ENCODE measurements around the gene CYP24A1.

The CYP24A1 gene

DNA sequence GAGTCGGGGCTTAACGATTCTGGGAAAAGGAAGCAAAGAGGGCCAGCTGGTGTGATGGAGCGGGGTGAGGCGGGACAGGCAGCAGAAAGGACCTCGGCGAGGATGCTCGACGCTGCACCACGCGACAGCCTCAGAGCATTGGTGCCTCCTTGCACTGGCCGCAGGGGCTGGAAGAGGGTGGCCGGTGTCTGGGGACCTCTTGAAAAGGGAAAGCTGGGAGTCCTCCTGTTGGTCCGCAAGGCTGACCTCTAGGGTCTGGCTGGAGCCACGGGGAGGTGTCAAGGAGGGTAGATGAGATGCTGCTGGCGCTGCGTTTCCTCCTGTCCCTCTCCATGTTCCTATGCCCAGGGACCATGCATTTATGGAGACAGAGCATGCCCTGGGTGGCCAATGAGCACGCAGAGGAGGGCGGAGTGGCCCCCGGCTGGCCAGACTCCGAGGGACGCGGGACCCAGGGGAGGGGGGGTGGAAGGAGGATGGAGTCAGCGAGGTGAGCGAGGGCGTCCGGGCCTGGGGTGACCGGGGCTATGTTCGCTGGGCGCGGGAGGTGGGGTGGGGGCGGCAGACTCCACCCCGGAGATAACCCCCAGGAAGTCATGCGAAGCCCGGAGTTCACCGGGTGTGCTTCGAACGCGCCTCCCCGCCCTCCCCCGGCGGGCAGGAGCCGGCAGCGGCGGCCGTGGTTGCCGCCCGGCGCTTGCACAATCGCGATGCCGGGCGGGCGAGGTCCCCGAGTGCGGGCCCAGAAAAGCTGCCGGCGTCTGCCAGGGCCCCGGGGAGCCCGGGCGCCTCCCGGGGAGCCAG is at the start of gene CYP24A1:
Gene CYP24A1 (minus strand): TSS at position 334 of the 804 bp plus-strand sequence. CDS start 407 bp downstream, outside the sequence.
- peaks cover 17 to 26% (median 23%) of the 10 kb centered on the region in 11 experiments for H3K9me3 ChIP-seq (replicated peaks in 1 of 11)
- no peak within 1 kb of the TSS for H3K27ac ChIP-seq
- no peak within 1 kb of the TSS for H3K9ac ChIP-seq
- H3K4me2 ChIP-seq: peak within 1 kb of the TSS; percentile 17 to 82 (median 49); a peak in 20 of 22 replicates
- peaks cover 48 to 60% (median 54%) of the 10 kb centered on the region in 11 experiments for H3K27me3 ChIP-seq
- peaks cover 0 to 4% (median 0%) of the 10 kb centered on the region in 11 experiments; a peak in 1 of 22 replicates for H4K20me1 ChIP-seq
- H3K4me3 ChIP-seq: peak within 1 kb of the TSS in 9 of 10 experiments; percentile 12 to 46 (median 31); a peak in 10 of 20 replicates
- no peaks in the 10 kb centered on the region for H3K36me3 ChIP-seq
- peaks cover 7 to 20% (median 17%) of the 10 kb centered on the region in 10 experiments; a peak in 16 of 20 replicates for H3K4me1 ChIP-seq
- TF ChIP-seq Cebpa-rat (IDR thresholded peaks at IDR 0.05): peak in 4 of 11 experiments; percentile 15 to 57 (median 41); a peak in 3 of 22 replicates

DNA sequence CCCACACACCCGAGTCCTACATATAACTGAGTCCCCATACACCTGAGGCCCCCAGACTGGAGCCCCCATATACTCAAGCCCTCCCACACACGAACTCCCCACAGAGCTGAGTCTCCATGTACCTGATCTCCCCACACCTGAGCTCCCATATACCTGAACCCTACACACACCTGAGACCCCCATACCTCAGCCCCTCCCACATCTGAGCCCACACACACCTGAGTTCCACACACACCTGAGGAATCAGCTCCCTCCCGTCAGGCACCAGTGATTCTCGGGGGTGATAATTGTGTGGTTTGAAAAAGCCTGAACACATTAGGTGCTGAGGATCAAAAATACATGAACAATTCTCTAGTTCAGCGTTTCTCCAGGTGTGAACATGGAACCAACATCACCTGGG is 49.5 kb upstream of the CYP24A1 start:
- Histone ChIP-seq H4K20me1 (0 out of 22 replicates have a peak, but pooled peaks cover 0 to 5% (median 0%) of the 10 kb centered on the region in 11 experiments), H3K4me2 (0 out of 22 replicates have a peak overlapping the region, but pooled peaks of 1 of the 11 experiments have one; percentile 84), H3K4me1 (peaks cover 5 to 59% (median 22%) of the 10 kb centered on the region in 10 experiments; a peak in 18 of 20 replicates)

DNA sequence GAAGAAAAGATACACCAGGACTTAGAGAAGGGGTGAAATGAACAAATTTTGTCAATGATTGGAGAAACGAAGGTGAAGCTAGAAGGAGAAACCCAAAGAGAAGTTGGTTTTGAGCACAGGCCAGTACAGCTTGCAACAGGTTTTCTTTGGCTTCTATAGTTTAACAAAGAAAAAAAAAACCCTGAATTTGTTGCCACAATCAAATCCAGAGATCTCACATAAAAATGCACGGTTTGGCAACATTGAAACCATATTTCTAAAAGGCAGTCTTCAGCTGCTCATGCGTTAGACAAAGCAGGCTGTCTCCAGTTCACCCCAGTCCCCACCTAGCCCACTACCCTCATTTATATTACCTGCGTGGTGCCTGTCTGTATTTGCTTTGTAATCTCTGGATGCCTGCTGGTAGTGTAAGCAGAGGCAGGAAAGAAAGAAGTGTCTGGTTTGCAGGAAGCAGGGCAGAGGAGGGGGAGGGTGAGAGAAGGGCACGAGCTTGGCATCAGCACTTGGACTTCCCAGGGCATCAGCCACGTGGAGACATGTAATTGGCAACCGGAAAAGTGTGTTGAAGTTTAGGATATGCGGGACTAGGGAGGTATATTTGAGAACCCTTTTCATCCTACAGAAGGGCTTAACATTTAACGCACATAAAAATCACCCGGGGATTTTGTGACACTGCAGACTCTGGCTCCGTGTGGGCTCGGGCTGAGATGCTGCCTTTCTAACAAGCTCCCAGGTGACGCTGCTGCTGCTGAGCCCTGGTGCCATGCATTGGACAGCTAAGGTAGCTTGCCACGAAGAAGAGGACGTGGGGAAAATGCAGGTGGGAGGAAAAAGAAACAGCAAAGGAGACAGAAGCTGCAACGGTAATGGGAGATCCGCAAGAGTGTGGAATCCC is 48.5 kb upstream of the CYP24A1 start:
- Histone ChIP-seq H3K9me3 (replicated peaks in 1 of 11) (peaks cover 0 to 3% (median 0%) of the 10 kb centered on the region in 11 experiments; a peak in 6 of 22 replicates), H4K20me1 (peaks cover 0 to 6% (median 0%) of the 10 kb centered on the region in 11 experiments; a peak in 1 of 22 replicates), H3K4me3 (no peak overlapping the region), H3K27me3 (no peaks in the 10 kb centered on the region), H3K9ac (peak overlapping the region in 3 of 11 experiments; percentile 34 to 61 (median 59); a peak in 4 of 22 replicates), H3K4me1 (peaks cover 6 to 55% (median 25%) of the 10 kb centered on the region in 10 experiments; a peak in 18 of 20 replicates), H3K27ac (peak overlapping the region in 5 of 11 experiments; percentile 16 to 81 (median 63); a peak in 7 of 22 replicates), H3K36me3 (peaks cover 6 to 46% (median 23%) of the 10 kb centered on the region in 11 experiments), H3K4me2 (peak overlapping the region in 4 of 11 experiments; percentile 67 to 93 (median 76); a peak in 8 of 22 replicates)
- no peak for TF ChIP-seq Cebpa-rat (IDR thresholded peaks at IDR 0.05)

More for the DNA sequence above, 49.5 kb upstream of the CYP24A1 start:
- Histone ChIP-seq H3K27me3 (no peaks in the 10 kb centered on the region), H3K27ac (no peak overlapping the region), H3K4me3 (no peak overlapping the region), H3K9ac (no peak overlapping the region), H3K9me3 (replicated peaks in 1 of 11) (peaks cover 0 to 14% (median 8%) of the 10 kb centered on the region in 11 experiments; a peak in 10 of 22 replicates), H3K36me3 (peaks cover 0 to 38% (median 16%) of the 10 kb centered on the region in 11 experiments; a peak in 15 of 22 replicates)
- no peak for TF ChIP-seq Cebpa-rat (IDR thresholded peaks at IDR 0.05)

DNA sequence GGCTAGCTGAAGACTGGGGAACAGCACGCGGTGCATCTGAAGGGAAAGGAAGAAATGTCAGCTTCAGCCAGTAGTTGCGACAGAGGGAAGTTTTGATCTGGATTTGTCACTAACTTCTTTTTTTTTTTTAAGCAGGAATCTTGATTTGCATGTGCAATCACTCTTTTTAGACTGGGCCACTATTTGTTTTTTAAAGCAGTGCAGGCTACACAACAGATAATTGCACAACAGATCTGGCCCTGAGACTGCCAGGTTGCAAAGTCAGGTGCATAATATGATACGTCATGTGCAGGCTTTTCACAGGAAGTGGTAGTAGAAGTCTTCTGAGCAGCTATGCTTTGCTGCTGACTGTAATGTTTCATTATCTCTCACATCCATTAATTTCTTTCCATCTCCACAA is 47.6 kb upstream of the CYP24A1 start:
- Histone ChIP-seq H3K27me3 (no peaks in the 10 kb centered on the region), H3K9me3 (replicated peaks in 1 of 11) (no peaks in the 10 kb centered on the region), H3K4me3 (no peak overlapping the region), H3K4me1 (peaks cover 6 to 49% (median 25%) of the 10 kb centered on the region in 10 experiments; a peak in 18 of 20 replicates), H3K4me2 (peak overlapping the region in 8 of 11 experiments; percentile 15 to 93 (median 53); a peak in 12 of 22 replicates), H3K27ac (peak overlapping the region in 5 of 11 experiments; percentile 16 to 81 (median 63); a peak in 8 of 22 replicates), H4K20me1 (peaks cover 0 to 9% (median 0%) of the 10 kb centered on the region in 11 experiments; a peak in 1 of 22 replicates), H3K9ac (peak overlapping the region in 3 of 11 experiments; percentile 34 to 75 (median 67); a peak in 4 of 22 replicates), H3K36me3 (peaks cover 15 to 55% (median 32%) of the 10 kb centered on the region in 11 experiments)
- peak in 4 of 11 experiments; percentile 12 to 82 (median 46); a peak in 8 of 22 replicates for TF ChIP-seq Cebpa-rat (IDR thresholded peaks at IDR 0.05)

DNA sequence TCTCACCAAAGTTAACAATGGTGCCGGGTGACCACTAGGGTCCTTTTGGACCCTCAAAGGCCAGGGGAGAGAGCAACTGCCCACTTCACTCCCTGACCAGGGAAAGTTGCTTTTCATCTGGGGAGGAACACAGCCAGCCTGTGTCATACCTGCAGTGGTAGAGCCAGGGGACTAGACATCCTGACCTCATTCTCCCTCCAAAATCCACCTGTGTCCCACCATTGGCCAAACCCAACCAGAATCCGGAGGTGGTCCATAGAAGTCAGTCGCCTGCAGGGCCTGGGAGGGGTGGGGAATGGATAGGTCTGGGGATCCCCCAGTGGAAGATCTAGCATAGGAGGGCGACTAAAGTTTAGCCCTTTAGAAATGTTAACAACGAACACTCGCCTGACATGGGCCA is 46.9 kb upstream of the CYP24A1 start:
- peaks cover 21 to 61% (median 38%) of the 10 kb centered on the region in 11 experiments for H3K36me3 ChIP-seq
- H3K27me3 ChIP-seq: no peaks in the 10 kb centered on the region
- no peaks in the 10 kb centered on the region for H3K9me3 ChIP-seq (replicated peaks in 1 of 11)
- TF ChIP-seq Cebpa-rat (IDR thresholded peaks at IDR 0.05): no peak
- peaks cover 0 to 13% (median 0%) of the 10 kb centered on the region in 11 experiments; a peak in 4 of 22 replicates for H4K20me1 ChIP-seq
- peaks cover 6 to 49% (median 25%) of the 10 kb centered on the region in 10 experiments; a peak in 18 of 20 replicates for H3K4me1 ChIP-seq
- H3K27ac ChIP-seq: peak overlapping the region in 5 of 11 experiments; percentile 27 to 81 (median 63); a peak in 11 of 22 replicates
- H3K4me3 ChIP-seq: no peak overlapping the region
- peak overlapping the region in 6 of 11 experiments; percentile 23 to 93 (median 67); a peak in 9 of 22 replicates for H3K4me2 ChIP-seq
- H3K9ac ChIP-seq: peak overlapping the region in 3 of 11 experiments; percentile 3 to 75 (median 67); a peak in 5 of 22 replicates

DNA sequence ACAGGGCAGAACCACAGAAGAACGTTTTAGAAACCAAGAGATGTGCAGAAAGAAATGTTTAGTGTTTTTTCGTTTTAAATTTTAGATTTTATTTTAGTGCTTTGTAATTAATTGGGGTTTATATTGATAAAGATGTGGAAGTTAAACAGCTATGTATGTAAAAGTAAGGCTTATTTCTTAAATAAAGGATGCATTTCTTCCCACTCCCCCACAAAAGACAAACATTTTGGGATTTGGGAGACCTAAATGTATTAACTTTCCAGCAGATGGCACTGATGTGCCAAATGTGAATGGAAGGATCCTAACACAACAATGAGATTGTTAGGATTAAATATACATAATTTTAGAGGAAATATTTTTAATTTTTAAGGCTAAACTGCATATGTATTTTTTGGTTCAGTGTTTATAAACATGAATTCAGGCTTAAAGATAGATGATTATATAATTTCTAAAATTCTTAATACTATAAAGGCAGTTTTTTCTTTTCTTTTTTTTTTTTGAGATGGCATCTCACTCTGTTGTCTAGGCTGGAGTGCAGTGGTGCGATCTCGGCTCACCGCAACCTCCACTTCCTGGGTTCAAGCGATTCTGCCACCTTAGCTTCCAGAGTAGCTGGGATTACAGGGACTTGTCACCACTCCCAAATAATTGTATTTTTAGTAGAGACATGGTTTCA is 46.1 kb upstream of the CYP24A1 start:
- H4K20me1 ChIP-seq: peaks cover 0 to 21% (median 5%) of the 10 kb centered on the region in 11 experiments; a peak in 6 of 22 replicates
- peak overlapping the region in 3 of 11 experiments; percentile 67 to 93 (median 84); a peak in 6 of 22 replicates for H3K4me2 ChIP-seq
- TF ChIP-seq Cebpa-rat (IDR thresholded peaks at IDR 0.05): no peak
- H3K9me3 ChIP-seq (replicated peaks in 1 of 11): no peaks in the 10 kb centered on the region
- H3K27me3 ChIP-seq: no peaks in the 10 kb centered on the region
- peak overlapping the region in 4 of 11 experiments; percentile 27 to 81 (median 72); a peak in 8 of 22 replicates for H3K27ac ChIP-seq
- H3K36me3 ChIP-seq: peaks cover 30 to 69% (median 46%) of the 10 kb centered on the region in 11 experiments
- H3K4me1 ChIP-seq: peaks cover 6 to 49% (median 25%) of the 10 kb centered on the region in 10 experiments; a peak in 18 of 20 replicates
- H3K4me3 ChIP-seq: no peak overlapping the region
- peak overlapping the region in 2 of 11 experiments; percentile 67 to 75; a peak in 1 of 22 replicates for H3K9ac ChIP-seq

DNA sequence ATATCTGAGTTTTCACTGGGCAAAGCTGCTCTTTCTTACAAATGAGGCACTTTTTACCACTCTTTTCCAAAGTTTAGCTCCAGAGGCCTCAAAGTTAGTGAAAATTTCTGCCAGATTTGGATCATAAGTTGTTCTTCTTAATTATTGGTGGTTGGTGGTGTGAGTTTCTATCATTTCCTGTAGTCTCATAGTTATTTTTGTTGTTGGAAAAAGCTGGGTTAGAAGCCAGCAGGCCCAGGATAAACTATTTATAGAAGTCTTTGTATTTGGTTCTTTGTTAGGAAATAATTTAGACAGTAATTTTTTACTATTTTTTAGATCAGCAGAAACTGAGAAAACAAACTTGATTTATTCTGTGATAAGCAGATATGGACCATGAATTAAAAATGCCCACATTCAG is 44.7 kb upstream of the CYP24A1 start:
- H3K36me3 ChIP-seq: peaks cover 35 to 81% (median 54%) of the 10 kb centered on the region in 11 experiments

More for the DNA sequence above, 44.7 kb upstream of the CYP24A1 start:
- peak overlapping the region in 5 of 11 experiments; percentile 12 to 35 (median 27); a peak in 3 of 22 replicates for H3K27ac ChIP-seq
- H3K9me3 ChIP-seq (replicated peaks in 1 of 11): no peaks in the 10 kb centered on the region
- H3K4me3 ChIP-seq: no peak overlapping the region
- peak overlapping the region in 6 of 11 experiments; percentile 18 to 54 (median 44); a peak in 10 of 22 replicates for H3K4me2 ChIP-seq
- peak overlapping the region in 8 of 11 experiments; percentile 8 to 67 (median 39); a peak in 10 of 22 replicates for H3K9ac ChIP-seq
- H4K20me1 ChIP-seq: peaks cover 0 to 33% (median 8%) of the 10 kb centered on the region in 11 experiments; a peak in 10 of 22 replicates
- no peaks in the 10 kb centered on the region for H3K27me3 ChIP-seq
- TF ChIP-seq Cebpa-rat (IDR thresholded peaks at IDR 0.05): no peak
- H3K4me1 ChIP-seq: peaks cover 6 to 49% (median 25%) of the 10 kb centered on the region in 10 experiments; a peak in 18 of 20 replicates

Data from BLaER1 treated with 17β-estradiol and CSF1 and Interleukin-3, amounts not matched to agents 10 nM and 100 nM (cell line).